ENCODE data around the gene CDIP1. TPM values are rescaled to one million over a fixed set of nuclear protein-coding genes. Genes with fewer than 3 reads are reported as not detected.

Gene CDIP1
- total and polyA plus RNA-seq, 2 experiments from 2014 or later: 39.2 to 57.6 TPM

- no peak for TF ChIP-seq ETS1 (IDR thresholded peaks at IDR 0.05)
- TF ChIP-seq, protein P1, sequence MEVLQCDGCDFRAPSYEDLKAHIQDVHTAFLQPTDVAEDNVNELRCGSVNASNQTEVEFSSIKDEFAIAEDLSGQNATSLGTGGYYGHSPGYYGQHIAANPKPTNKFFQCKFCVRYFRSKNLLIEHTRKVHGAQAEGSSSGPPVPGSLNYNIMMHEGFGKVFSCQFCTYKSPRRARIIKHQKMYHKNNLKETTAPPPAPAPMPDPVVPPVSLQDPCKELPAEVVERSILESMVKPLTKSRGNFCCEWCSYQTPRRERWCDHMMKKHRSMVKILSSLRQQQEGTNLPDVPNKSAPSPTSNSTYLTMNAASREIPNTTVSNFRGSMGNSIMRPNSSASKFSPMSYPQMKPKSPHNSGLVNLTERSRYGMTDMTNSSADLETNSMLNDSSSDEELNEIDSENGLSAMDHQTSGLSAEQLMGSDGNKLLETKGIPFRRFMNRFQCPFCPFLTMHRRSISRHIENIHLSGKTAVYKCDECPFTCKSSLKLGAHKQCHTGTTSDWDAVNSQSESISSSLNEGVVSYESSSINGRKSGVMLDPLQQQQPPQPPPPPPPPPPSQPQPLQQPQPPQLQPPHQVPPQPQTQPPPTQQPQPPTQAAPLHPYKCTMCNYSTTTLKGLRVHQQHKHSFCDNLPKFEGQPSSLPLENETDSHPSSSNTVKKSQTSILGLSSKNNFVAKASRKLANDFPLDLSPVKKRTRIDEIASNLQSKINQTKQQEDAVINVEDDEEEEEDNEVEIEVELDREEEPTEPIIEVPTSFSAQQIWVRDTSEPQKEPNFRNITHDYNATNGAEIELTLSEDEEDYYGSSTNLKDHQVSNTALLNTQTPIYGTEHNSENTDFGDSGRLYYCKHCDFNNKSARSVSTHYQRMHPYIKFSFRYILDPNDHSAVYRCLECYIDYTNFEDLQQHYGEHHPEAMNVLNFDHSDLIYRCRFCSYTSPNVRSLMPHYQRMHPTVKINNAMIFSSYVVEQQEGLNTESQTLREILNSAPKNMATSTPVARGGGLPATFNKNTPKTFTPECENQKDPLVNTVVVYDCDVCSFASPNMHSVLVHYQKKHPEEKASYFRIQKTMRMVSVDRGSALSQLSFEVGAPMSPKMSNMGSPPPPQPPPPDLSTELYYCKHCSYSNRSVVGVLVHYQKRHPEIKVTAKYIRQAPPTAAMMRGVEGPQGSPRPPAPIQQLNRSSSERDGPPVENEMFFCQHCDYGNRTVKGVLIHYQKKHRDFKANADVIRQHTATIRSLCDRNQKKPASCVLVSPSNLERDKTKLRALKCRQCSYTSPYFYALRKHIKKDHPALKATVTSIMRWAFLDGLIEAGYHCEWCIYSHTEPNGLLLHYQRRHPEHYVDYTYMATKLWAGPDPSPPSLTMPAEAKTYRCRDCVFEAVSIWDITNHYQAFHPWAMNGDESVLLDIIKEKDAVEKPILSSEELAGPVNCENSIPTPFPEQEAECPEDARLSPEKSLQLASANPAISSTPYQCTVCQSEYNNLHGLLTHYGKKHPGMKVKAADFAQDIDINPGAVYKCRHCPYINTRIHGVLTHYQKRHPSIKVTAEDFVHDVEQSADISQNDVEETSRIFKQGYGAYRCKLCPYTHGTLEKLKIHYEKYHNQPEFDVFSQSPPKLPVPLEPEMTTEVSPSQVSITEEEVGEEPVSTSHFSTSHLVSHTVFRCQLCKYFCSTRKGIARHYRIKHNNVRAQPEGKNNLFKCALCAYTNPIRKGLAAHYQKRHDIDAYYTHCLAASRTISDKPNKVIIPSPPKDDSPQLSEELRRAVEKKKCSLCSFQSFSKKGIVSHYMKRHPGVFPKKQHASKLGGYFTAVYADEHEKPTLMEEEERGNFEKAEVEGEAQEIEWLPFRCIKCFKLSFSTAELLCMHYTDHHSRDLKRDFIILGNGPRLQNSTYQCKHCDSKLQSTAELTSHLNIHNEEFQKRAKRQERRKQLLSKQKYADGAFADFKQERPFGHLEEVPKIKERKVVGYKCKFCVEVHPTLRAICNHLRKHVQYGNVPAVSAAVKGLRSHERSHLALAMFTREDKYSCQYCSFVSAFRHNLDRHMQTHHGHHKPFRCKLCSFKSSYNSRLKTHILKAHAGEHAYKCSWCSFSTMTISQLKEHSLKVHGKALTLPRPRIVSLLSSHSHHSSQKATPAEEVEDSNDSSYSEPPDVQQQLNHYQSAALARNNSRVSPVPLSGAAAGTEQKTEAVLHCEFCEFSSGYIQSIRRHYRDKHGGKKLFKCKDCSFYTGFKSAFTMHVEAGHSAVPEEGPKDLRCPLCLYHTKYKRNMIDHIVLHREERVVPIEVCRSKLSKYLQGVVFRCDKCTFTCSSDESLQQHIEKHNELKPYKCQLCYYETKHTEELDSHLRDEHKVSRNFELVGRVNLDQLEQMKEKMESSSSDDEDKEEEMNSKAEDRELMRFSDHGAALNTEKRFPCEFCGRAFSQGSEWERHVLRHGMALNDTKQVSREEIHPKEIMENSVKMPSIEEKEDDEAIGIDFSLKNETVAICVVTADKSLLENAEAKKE (CRISPR knock-in tag; IDR thresholded peaks at IDR 0.05): no peak
- no peak for TF ChIP-seq EZH2 (IDR thresholded peaks at IDR 0.05; ENCODE audit: low read depth, unreplicated experiment)
- TF ChIP-seq EZH2phosphoT487 (IDR thresholded peaks at IDR 0.05; ENCODE audit: unreplicated experiment): no peak
- peaks cover 2% of the 10 kb centered on the region for H3K27me3 Mint-ChIP-seq (ENCODE audit: insufficient read depth, low read depth, poor library complexity)
- DNase-seq (ENCODE audit: low spot score) (no peak), ATAC-seq (no peak)
- no peak overlapping the region for H3K4me3 Mint-ChIP-seq
- 0 out of 2 replicates have a peak, but pooled peaks cover 3% of the 10 kb centered on the region for H3F3A ChIP-seq (replicated peaks; ENCODE audit: low read depth)
- no peaks in the 10 kb centered on the region for H3K27me3 ChIP-seq (ENCODE audit: insufficient read depth)
- H3K4me3 ChIP-seq: no peak overlapping the region
- no peaks in the 10 kb centered on the region for H3K9me2 ChIP-seq (ENCODE audit: insufficient read depth)
- no peak overlapping the region for H2AFZ ChIP-seq
- H3K4me2 ChIP-seq: no peak overlapping the region
- H3K27ac Mint-ChIP-seq: no peak overlapping the region
- peaks cover 10% of the 10 kb centered on the region for H3K36me3 Mint-ChIP-seq (ENCODE audit: low read depth)
- no peaks in the 10 kb centered on the region for H3K36me3 ChIP-seq (ENCODE audit: insufficient read depth)
- peaks cover 6% of the 10 kb centered on the region for H4K20me1 ChIP-seq (replicated peaks; ENCODE audit: insufficient read depth)
- H3K9me3 Mint-ChIP-seq: peaks cover 9% of the 10 kb centered on the region; the same call in 2 of the 3 replicates
- H3K27ac ChIP-seq (ENCODE audit: low read depth): 0 out of 2 replicates have a peak overlapping the region, but pooled peaks have one; percentile 50
- H3K4me1 Mint-ChIP-seq: peaks cover 5% of the 10 kb centered on the region; the same call in 2 of the 3 replicates
- H3K4me1 ChIP-seq (ENCODE audit: insufficient read depth): peaks cover 5% of the 10 kb centered on the region; the same call in 1 of the 2 replicates
- H3K79me2 ChIP-seq (replicated peaks; ENCODE audit: insufficient read depth): peaks cover 25% of the 10 kb centered on the region
These were observed 43.7 kb downstream of the CDIP1 start for GRCh38 chr16:4494746-4495490.
